ENCODE results near the gene TMEM217.
A peak's percentile ranks its signal among the peaks of the same experiment; 100 is the strongest.

Gene TMEM217

DNA sequence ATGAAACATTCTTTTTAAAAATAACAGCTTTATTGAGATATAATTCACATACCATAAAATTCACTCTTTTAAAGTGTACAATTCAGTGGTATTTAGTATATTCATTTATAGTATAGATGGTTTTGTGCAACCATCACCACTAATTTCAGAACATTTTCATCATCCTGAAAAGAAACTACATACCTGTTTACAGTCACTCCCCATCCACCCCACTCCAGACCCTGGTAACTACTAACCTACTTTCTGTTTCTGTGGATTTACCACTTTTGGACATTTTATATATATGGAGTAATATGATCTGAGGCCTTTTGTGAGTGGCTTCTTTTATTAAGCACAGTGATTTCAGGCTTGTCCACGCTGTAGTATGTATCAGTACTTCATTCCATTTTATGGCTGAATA, 2.5 kb upstream of the TMEM217 start:
- no peaks in the 10 kb centered on the region for H3K27me3 ChIP-seq
- H3K4me1 ChIP-seq: peaks cover 0 to 41% (median 12%) of the 10 kb centered on the region in 4 donors
- H3K27ac ChIP-seq: no peak overlapping the region
- DNase-seq: no peak
- TF ChIP-seq, protein P1, sequence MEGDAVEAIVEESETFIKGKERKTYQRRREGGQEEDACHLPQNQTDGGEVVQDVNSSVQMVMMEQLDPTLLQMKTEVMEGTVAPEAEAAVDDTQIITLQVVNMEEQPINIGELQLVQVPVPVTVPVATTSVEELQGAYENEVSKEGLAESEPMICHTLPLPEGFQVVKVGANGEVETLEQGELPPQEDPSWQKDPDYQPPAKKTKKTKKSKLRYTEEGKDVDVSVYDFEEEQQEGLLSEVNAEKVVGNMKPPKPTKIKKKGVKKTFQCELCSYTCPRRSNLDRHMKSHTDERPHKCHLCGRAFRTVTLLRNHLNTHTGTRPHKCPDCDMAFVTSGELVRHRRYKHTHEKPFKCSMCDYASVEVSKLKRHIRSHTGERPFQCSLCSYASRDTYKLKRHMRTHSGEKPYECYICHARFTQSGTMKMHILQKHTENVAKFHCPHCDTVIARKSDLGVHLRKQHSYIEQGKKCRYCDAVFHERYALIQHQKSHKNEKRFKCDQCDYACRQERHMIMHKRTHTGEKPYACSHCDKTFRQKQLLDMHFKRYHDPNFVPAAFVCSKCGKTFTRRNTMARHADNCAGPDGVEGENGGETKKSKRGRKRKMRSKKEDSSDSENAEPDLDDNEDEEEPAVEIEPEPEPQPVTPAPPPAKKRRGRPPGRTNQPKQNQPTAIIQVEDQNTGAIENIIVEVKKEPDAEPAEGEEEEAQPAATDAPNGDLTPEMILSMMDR (IDR thresholded peaks at IDR 0.05): no peak
- no peaks in the 10 kb centered on the region for H3K36me3 ChIP-seq
- H3K9me3 ChIP-seq: no peaks in the 10 kb centered on the region
- no peak overlapping the region for H3K4me3 ChIP-seq
- intact Hi-C loops (cut with DNase I; ENCODE audit: low total_unique reads): no loop called here

GRCh38 chr6:37260040-37260439, 2.1 kb upstream of the TMEM217 start:
- Histone ChIP-seq H3K36me3 (no peaks in the 10 kb centered on the region), H3K27me3 (no peaks in the 10 kb centered on the region), H3K9me3 (no peaks in the 10 kb centered on the region), H3K27ac (no peak overlapping the region), H3K4me3 (no peak overlapping the region), H3K4me1 (peaks cover 0 to 39% (median 11%) of the 10 kb centered on the region in 4 donors)
- intact Hi-C loops (cut with DNase I; ENCODE audit: low total_unique reads): no loop called here
- no peak for DNase-seq
- TF ChIP-seq, protein P1 (IDR thresholded peaks at IDR 0.05): no peak

DNA sequence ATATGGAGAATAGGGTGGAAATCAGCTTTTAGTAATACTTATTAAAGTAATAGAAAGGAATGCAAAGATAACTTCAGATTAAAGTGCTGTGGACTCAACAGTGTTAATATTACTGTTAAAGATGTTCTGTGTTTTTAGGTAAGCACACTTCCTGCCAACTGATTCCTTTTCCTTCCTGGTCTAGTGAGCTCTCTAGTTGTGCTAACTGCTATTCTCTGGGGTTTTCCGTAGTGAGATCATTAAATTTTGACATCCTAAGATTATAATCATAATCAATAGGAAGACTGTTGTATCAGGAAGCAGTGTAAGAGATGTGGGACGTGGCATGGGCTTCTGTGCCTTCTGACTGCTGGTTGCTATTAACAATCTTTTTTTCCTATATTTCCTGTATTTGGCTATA, 1.2 kb upstream of the TMEM217 start:
- no peak for DNase-seq
- Histone ChIP-seq H3K4me3 (no peak overlapping the region), H3K4me1 (peaks cover 0 to 31% (median 11%) of the 10 kb centered on the region in 4 donors), H3K36me3 (no peaks in the 10 kb centered on the region), H3K9me3 (no peaks in the 10 kb centered on the region), H3K27ac (no peak overlapping the region), H3K27me3 (no peaks in the 10 kb centered on the region)
- TF ChIP-seq, protein P1 (IDR thresholded peaks at IDR 0.05): no peak
- intact Hi-C loops (cut with DNase I; ENCODE audit: low total_unique reads): no loop called here

DNA sequence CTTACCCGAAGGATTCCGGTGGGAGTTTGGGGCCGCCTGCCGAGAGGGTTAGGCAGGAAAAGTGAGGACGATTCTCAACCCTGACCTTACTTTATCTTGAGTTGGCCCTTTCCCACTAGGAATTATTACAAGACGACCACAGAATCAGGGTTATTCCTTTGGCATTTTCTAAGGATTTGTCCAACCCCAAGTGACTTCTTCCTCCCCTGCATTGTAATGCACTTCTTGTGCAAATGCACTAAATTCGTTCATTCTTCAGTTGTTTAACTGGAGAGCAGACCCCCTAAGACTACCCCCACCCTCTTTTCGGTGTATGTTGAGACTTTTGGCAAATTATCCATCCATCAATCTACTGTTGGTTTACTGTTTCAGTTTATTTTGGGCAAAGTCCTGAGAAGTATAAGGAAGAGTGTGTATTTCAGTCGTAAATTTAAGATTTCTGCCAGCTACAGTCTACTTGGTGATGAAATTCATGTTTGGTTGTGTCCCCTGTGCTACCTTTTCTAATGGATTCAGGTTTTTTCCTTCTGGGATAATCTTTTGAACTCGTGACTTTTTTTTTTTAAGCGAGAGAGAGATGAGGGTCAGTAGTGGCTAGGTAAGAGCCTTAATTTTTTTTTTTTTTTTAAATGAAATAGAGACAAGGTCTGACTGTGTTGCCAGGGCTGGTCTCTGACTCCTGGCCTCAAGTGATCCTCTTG, 611 bp upstream of the TMEM217 start:
- Histone ChIP-seq H3K27me3 (no peaks in the 10 kb centered on the region), H3K4me1 (peaks cover 0 to 25% (median 11%) of the 10 kb centered on the region in 4 donors), H3K27ac (peak overlapping the region; percentile 82 to 83), H3K36me3 (no peaks in the 10 kb centered on the region), H3K4me3 (peak overlapping the region; percentile 67 to 78), H3K9me3 (no peaks in the 10 kb centered on the region)
- TF ChIP-seq, protein P1 (IDR thresholded peaks at IDR 0.05): no peak
- intact Hi-C loops (cut with DNase I; ENCODE audit: low total_unique reads): no loop called here
- no peak for DNase-seq

GRCh38 chr6:37257320-37257633, 667 bp downstream of the TMEM217 start:
- intact Hi-C loops (cut with DNase I; ENCODE audit: low total_unique reads): no loop called here
- Histone ChIP-seq H3K9me3 (no peaks in the 10 kb centered on the region), H3K4me1 (peaks cover 0 to 23% (median 11%) of the 10 kb centered on the region in 4 donors), H3K4me3 (peak overlapping the region; percentile 67 to 78), H3K27me3 (no peaks in the 10 kb centered on the region), H3K36me3 (no peaks in the 10 kb centered on the region), H3K27ac (peak overlapping the region; percentile 82 to 83)
- TF ChIP-seq, protein P1 (IDR thresholded peaks at IDR 0.05): no peak
- no peak for DNase-seq

Data from tibial artery (tissue), 4 donors.